ENCODE results near the gene PPP2R5D.

The PPP2R5D gene

DNA sequence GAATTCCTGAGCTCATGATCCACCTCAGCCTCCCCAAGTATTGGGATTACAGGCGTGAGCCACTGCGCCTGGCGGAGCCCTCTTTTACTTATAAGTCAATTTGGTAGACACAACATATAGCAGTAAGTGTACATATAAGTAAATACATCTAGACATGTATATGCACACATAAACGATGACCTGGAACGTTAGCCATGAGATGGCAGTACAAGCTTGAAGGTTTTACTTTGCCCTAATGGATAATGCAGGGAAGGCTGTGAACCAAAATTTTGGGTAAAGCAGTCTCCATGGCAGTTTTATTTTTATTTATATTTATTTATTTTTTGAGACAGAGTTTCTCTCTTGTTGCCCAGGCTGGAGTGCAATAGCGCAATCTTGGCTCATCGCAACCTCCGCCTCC lies 26.2 kb upstream of the PPP2R5D start:
- in situ Hi-C loops (cut with MboI; ENCODE audit: low sequenced_read_pairs) = no loop called here
- Histone ChIP-seq H3K4me3 (no peak overlapping the region), H3K36me3 (replicated peaks) (peaks cover 7% of the 10 kb centered on the region), H3K27me3 (ENCODE audit: low read depth) (no peaks in the 10 kb centered on the region), H3K4me1 (no peaks in the 10 kb centered on the region), H3K9me3 (no peaks in the 10 kb centered on the region)
- DNase-seq (ENCODE audit: low spot score in 2 of 2) = no peak

DNA sequence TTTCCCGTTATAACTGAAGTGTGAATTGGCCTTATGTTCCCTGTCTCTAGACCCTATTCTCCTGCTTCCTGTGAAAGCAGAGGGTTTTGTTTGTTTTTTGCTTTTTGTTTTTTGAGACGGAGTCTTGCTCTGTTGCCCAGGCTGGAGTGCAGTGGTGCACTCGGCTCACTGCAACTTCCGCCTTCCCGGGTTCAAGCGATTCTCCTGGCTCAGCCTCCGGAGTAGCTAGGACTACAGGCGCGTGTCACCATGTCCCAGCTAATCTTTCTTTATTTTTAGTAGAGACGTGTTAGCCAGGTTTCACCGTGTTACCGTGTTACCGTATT lies 24.5 kb upstream of the PPP2R5D start:
- Histone ChIP-seq H3K27me3 (ENCODE audit: low read depth) (no peaks in the 10 kb centered on the region), H3K9me3 (no peaks in the 10 kb centered on the region), H3K4me1 (no peaks in the 10 kb centered on the region), H3K36me3 (replicated peaks) (peaks cover 15% of the 10 kb centered on the region), H3K4me3 (no peak overlapping the region)
- DNase-seq (ENCODE audit: low spot score in 2 of 2) = no peak
- in situ Hi-C loops (cut with MboI; ENCODE audit: low sequenced_read_pairs) = no loop called here

DNA sequence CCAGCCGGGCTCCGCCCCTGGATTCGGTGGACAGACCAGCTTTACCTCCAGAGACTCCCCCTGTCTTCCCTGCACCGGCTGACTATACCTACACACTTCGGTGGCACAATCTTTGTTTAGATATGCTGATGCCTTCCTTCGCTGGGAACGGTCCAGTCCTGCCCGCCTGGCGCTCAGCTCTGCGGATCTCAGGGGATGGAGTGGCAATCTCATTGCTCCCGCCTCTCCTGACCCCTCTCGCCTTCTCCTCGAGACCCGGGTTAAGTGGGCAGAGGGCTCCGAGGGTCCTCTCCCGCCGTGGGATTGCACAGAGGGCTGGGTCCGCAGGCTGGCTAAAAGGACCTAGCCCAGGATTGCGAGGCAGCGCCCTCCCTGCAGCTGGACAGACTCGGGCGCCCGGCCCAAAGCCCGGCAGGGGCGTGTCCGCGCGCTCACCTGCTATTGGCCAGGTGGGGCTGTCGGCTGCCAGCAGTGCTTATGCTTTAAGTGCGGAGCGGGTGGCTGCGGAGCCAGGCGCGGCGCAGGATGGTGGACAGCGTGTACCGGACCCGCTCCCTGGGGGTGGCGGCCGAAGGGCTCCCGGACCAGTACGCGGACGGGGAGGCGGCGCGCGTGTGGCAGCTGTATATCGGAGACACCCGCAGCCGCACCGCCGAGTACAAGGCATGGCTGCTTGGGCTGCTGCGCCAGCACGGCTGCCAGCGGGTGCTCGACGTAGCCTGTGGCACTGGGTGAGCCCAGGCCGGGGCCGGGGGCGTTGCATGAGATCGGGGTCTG lies 23.9 kb upstream of the PPP2R5D start, which contains the start of gene GNMT:
Gene GNMT (plus strand): TSS at position 512 of the 777 bp plus-strand sequence. CDS start 14 bp downstream, at position 526.
- in situ Hi-C loops (cut with MboI; ENCODE audit: low sequenced_read_pairs) = no loop called here
- H3K27me3 ChIP-seq (ENCODE audit: low read depth) = no peaks in the 10 kb centered on the region
- H3K4me3 ChIP-seq = no peak within 1 kb of the TSS
- H3K36me3 ChIP-seq (replicated peaks) = peaks cover 18% of the 10 kb centered on the region
- DNase-seq (ENCODE audit: low spot score in 2 of 2) = no peak
- H3K9me3 ChIP-seq = no peaks in the 10 kb centered on the region
- H3K4me1 ChIP-seq = no peaks in the 10 kb centered on the region

DNA sequence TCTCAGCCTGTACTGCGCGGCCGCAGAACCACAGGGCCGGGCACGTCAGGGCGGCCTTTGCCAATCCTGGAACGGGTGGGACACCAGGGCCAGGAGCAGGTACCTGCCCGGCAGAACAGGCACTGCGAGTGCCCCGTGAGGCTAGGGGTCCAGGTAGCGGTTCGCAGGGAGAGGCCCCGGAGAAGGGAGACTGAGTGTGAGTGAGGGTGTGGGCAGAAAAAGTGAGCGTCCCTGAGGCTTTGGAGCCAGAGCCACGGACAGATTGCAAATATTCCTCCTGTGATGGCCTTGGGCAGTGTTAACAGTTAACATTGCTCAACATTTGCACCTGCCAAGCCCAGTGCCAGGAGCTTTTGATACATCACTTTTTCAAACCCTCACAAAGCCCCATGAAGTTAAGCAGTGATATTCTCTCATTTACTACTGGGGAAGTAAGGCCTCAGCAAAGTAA lies 23.3 kb upstream of the PPP2R5D start:
- Histone ChIP-seq H3K9me3 (no peaks in the 10 kb centered on the region), H3K27me3 (ENCODE audit: low read depth) (no peaks in the 10 kb centered on the region), H3K4me3 (no peak overlapping the region), H3K36me3 (replicated peaks) (peaks cover 22% of the 10 kb centered on the region), H3K4me1 (no peaks in the 10 kb centered on the region)
- DNase-seq (ENCODE audit: low spot score in 2 of 2) = no peak
- in situ Hi-C loops (cut with MboI; ENCODE audit: low sequenced_read_pairs) = no loop called here

DNA sequence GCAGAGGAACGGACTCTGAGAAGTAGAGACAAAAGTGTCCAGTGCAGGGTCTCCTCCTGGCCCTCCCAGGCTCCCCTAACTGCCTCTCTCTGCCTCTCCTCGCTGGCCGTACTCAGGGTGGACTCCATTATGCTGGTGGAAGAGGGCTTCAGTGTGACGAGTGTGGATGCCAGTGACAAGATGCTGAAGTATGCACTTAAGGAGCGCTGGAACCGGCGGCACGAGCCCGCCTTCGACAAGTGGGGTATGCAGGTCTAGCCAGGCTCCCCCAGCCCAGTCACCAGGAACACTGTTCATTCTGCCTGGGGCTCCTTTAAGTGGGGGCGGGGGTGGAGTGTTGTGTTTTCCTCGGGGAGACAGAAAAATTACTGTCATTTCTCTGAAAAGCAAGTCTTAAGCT lies 22.3 kb upstream of the PPP2R5D start:
- no peaks in the 10 kb centered on the region for H3K4me1 ChIP-seq
- H3K9me3 ChIP-seq = no peaks in the 10 kb centered on the region
- DNase-seq (ENCODE audit: low spot score in 2 of 2) = no peak
- H3K4me3 ChIP-seq = no peak overlapping the region
- in situ Hi-C loops (cut with MboI; ENCODE audit: low sequenced_read_pairs) = no loop called here
- peaks cover 27% of the 10 kb centered on the region for H3K36me3 ChIP-seq (replicated peaks)
- H3K27me3 ChIP-seq (ENCODE audit: low read depth) = no peaks in the 10 kb centered on the region

DNA sequence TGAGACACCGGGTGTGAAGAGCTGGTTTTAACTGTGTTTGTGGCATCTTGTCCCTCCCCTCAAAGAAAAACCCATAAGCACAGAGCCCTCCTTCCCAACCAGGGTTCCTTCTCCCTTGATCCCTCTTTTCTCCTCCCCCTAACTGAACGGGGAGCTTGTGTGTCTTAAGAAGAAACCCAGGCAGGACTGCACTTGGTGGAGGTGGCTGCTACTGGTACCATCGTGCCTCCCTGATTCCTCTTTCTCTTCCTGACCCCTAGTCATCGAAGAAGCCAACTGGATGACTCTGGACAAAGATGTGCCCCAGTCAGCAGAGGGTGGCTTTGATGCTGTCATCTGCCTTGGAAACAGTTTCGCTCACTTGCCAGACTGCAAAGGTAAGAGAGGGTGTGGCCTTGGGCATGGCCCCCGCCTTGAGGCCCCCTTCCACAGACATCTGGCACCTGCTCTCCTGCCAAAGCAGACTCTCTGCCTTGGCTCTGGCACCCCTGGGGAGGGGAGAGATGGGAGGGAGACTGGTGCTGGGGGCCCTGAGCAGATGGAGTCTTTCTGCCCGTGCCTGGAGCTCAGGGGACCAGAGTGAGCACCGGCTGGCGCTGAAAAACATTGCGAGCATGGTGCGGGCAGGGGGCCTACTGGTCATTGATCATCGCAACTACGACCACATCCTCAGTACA lies 21.7 kb upstream of the PPP2R5D start:
- peaks cover 31% of the 10 kb centered on the region for H3K36me3 ChIP-seq (replicated peaks)
- H3K27me3 ChIP-seq (ENCODE audit: low read depth) = no peaks in the 10 kb centered on the region
- in situ Hi-C loops (cut with MboI; ENCODE audit: low sequenced_read_pairs) = no loop called here
- no peak for DNase-seq (ENCODE audit: low spot score in 2 of 2)
- H3K4me3 ChIP-seq = no peak overlapping the region
- no peaks in the 10 kb centered on the region for H3K4me1 ChIP-seq
- H3K9me3 ChIP-seq = no peaks in the 10 kb centered on the region

DNA sequence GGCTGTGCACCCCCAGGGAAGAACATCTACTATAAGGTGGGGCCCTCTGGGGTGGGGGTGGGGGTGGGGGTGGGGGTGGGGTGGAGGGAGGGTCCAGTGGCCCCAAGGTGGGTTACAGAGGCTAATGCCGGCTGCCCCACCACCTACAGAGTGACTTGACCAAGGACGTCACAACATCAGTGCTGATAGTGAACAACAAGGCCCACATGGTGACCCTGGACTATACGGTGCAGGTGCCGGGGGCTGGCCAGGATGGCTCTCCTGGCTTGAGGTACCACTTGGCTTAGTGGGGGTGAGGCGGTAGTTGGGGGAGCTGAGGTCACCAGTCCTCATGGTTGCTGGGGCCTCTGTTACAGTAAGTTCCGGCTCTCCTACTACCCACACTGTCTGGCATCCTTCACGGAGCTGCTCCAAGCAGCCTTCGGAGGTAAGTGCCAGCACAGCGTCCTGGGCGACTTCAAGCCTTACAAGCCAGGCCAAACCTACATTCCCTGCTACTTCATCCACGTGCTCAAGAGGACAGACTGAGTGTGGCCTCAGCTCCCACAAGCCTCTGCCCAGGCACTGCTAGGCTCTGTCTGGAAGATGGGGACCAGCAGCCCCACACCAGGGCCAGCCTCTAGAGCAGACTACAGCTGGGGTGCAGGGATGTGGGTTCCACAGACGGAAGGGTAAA lies 21.1 kb upstream of the PPP2R5D start:
- Histone ChIP-seq H3K9me3 (no peaks in the 10 kb centered on the region), H3K4me1 (no peaks in the 10 kb centered on the region), H3K27me3 (ENCODE audit: low read depth) (no peaks in the 10 kb centered on the region), H3K36me3 (replicated peaks) (peaks cover 35% of the 10 kb centered on the region), H3K4me3 (no peak overlapping the region)
- in situ Hi-C loops (cut with MboI; ENCODE audit: low sequenced_read_pairs) = no loop called here
- DNase-seq (ENCODE audit: low spot score in 2 of 2) = no peak

DNA sequence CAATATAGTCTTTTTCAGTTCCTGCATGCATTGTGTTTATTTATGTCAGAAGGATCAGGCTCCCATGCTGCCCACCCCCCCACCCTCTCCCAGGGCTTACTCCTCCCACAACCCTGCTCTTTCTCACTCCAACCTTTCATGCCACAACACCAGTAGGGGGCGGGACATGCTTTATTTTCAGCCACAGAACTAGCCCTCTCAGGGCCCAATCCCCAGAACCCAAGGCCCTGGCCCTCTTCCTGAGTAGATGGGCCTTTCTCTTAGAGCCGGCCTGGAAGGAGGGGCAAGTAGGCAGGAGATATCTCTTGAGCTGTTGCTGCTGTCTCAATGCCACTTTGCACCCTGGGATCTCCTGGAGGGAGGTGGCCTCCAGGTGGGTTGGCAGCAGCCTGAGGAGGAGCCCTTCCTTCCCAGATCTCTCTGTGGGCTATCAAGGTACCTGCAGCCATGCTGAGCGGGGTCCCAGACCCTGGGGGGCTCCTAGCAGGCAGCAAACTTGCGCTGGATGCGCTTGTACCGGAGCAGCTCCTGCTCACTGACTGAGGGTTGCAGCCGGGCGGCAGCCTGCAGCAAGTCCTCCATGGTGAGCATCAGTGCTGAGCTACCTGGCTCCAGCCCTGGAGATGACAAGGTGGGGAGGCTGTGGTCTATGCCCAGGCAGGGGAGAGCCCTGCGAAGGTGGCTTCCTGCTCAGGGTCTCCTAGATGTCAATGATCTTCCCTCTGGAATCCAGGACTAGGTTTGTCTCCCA lies 20.3 kb upstream of the PPP2R5D start:
- Histone ChIP-seq H3K9me3 (no peaks in the 10 kb centered on the region), H3K4me1 (no peaks in the 10 kb centered on the region), H3K27me3 (ENCODE audit: low read depth) (no peaks in the 10 kb centered on the region), H3K4me3 (no peak overlapping the region), H3K36me3 (replicated peaks) (peaks cover 42% of the 10 kb centered on the region)
- peak; percentile 32 to 70 for DNase-seq (ENCODE audit: low spot score in 2 of 2)
- in situ Hi-C loops (cut with MboI; ENCODE audit: low sequenced_read_pairs) = no loop called here

DNA sequence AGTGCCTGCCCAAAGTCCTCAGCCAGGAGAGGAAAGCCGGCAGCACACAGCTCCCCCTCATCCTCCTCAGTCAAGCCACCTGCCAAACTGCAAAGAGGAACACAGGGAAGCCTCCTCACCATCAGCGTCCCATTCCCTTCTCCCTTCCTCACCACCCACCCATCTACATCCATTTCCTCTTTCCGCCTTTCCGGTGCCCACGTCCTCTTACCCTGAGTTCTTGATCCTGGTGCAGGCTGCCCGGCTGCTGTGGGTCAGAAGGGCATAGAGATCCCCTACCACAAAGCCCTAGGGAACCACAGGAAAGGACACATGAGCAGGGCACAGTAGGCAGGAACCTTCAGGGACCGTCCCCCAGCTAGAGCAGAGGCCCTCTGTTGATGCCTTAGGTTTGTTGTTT lies 17.8 kb upstream of the PPP2R5D start:
- H3K9me3 ChIP-seq = no peaks in the 10 kb centered on the region
- H3K4me3 ChIP-seq = no peak overlapping the region
- DNase-seq (ENCODE audit: low spot score in 2 of 2) = no peak
- no peaks in the 10 kb centered on the region for H3K4me1 ChIP-seq
- in situ Hi-C loops (cut with MboI; ENCODE audit: low sequenced_read_pairs) = no loop called here
- peaks cover 51% of the 10 kb centered on the region for H3K36me3 ChIP-seq (replicated peaks)
- H3K27me3 ChIP-seq (ENCODE audit: low read depth) = no peaks in the 10 kb centered on the region

DNA sequence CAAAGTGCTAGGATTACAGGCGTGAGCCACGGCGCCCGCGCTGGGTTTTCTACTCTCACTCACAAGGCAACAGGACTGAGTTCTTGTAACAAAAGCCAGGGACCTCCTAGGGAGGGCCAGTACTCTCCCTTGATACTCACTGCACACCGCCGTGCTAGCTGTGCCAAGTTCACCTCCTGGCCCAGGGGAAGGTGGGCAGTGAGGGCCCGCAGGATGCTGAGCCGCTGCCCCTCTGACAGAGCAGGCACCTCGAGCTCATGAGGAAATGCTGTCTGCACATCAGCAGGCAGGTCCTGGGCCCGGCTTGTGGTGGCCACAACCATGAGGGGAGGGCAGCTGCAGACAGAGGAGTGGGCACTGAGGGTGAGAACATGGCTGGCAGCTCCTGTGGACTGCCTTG lies 17.1 kb upstream of the PPP2R5D start:
- no peak for DNase-seq (ENCODE audit: low spot score in 2 of 2)

DNA sequence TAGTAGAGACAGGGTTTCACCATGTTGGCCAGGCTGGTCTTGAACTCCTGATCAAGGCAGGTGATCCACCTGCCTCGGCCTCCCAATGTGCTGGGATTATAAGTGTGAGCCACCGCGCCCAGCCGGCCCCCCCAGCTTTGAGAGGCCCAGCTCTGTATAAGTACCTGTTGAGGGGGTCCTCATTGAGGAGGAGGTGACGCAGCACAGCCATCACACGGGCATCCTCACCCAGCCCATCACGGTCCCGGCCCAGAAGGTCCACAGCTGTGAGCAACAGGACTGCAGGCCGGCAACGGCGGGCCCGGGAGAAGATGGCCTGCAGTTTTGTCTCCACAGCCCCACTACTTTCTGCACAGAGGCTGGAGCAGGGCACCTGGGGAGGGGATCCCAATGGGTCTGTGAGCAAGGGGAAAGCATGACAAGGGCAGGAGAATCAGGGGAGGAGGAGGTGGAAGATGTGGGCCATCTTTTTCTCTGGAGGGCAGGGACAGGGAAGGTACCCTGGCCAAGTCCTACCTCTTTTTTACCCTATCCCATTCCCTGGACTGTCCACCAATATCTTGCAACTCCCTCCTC lies 16.2 kb upstream of the PPP2R5D start:
- no peak for DNase-seq (ENCODE audit: low spot score in 2 of 2)
- Histone ChIP-seq H3K27me3 (ENCODE audit: low read depth) (no peaks in the 10 kb centered on the region), H3K9me3 (no peaks in the 10 kb centered on the region), H3K4me3 (no peak overlapping the region), H3K36me3 (replicated peaks) (peaks cover 52% of the 10 kb centered on the region), H3K4me1 (no peaks in the 10 kb centered on the region)
- in situ Hi-C loops (cut with MboI; ENCODE audit: low sequenced_read_pairs) = no loop called here

More for the DNA sequence above, 17.1 kb upstream of the PPP2R5D start:
- no peaks in the 10 kb centered on the region for H3K4me1 ChIP-seq
- H3K36me3 ChIP-seq (replicated peaks) = peaks cover 53% of the 10 kb centered on the region
- in situ Hi-C loops (cut with MboI; ENCODE audit: low sequenced_read_pairs) = no loop called here
- no peaks in the 10 kb centered on the region for H3K27me3 ChIP-seq (ENCODE audit: low read depth)
- no peaks in the 10 kb centered on the region for H3K9me3 ChIP-seq
- H3K4me3 ChIP-seq = no peak overlapping the region

DNA sequence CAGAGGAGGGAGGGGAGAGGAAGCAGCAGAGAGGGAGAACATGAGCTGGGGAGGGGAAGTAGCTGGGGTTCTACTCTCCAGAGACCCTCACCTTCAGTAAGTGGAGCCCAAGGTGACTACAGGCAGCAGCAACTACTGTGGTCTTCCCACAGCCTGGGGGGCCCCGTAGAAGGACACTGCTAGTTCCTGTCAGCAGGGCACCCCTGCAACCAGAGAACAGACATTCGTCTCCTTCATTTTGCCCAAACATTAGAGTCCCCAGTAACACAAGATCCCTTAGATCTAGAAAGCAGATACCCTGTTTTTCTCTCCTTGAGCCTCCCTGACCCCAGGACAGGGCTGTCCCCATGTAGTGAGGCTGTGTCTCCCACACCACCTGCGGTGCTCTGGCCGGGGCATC lies 15.6 kb upstream of the PPP2R5D start:
- no peak overlapping the region for H3K4me3 ChIP-seq
- DNase-seq (ENCODE audit: low spot score in 2 of 2) = no peak
- H3K27me3 ChIP-seq (ENCODE audit: low read depth) = no peaks in the 10 kb centered on the region
- no peaks in the 10 kb centered on the region for H3K4me1 ChIP-seq
- H3K36me3 ChIP-seq (replicated peaks) = peaks cover 57% of the 10 kb centered on the region
- H3K9me3 ChIP-seq = no peaks in the 10 kb centered on the region
- in situ Hi-C loops (cut with MboI; ENCODE audit: low sequenced_read_pairs) = no loop called here

DNA sequence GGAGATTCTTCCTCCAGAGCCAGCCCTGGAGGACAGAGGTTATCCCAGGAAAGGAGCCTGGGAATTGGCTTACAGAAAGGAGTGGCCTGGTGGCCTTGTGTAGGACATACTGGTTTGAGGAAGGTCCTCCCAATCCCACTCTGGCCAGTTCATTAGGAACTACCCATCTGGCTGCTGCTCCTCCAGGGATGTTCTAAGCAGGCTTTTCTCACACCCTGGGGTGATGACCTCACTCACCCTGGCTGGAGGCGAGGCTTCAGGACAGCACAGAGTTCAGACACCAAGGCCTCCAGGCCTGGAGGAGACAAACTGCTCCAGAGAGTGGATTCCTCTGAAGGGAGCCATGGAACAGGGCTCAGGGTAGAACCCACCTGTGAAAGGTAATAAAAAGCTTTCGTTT lies 14.9 kb upstream of the PPP2R5D start:
- no peaks in the 10 kb centered on the region for H3K4me1 ChIP-seq
- in situ Hi-C loops (cut with MboI; ENCODE audit: low sequenced_read_pairs) = no loop called here
- no peak overlapping the region for H3K4me3 ChIP-seq
- no peaks in the 10 kb centered on the region for H3K9me3 ChIP-seq
- DNase-seq (ENCODE audit: low spot score in 2 of 2) = no peak
- peaks cover 56% of the 10 kb centered on the region for H3K36me3 ChIP-seq (replicated peaks)
- H3K27me3 ChIP-seq (ENCODE audit: low read depth) = no peaks in the 10 kb centered on the region
